H1 (cell line): ENCODE results near the gene ACP2. TPM values are rescaled to one million over a fixed set of nuclear protein-coding genes. Genes with fewer than 3 reads are reported as not detected.

ENCODE experiments used
- CHD7 ChIP-seq: fragments of 300-600 bp; sonication (generic); IDR thresholded peaks from 2 replicates; pipeline ENCODE4 v1.7.1; 2012; ENCODE audit warnings: low read length, moderate library complexity, mild to moderate bottlenecking, inconsistent platforms; ENCODE audit not compliant: insufficient replicate concordance
- CREB1 ChIP-seq: IDR thresholded peaks from 2 replicates; pipeline ENCODE4 v1.6.1; 2012; ENCODE audit warnings: inconsistent platforms
- EGR1 ChIP-seq: IDR thresholded peaks from 2 replicates; pipeline ENCODE4 v1.6.1; 2011; ENCODE audit warnings: low read depth, low read length, borderline replicate concordance
- HDAC6 ChIP-seq: IDR thresholded peaks from one replicate; pipeline ENCODE4 v1.7.1; 2012; ENCODE audit warnings: low read depth, mild to moderate bottlenecking, inconsistent platforms, low read length, moderate library complexity
- JUN ChIP-seq: IDR thresholded peaks from 2 replicates; pipeline ENCODE4 v1.6.1; 2011; ENCODE audit warnings: low read depth, mild to moderate bottlenecking, improper control_type of control experiment, low read length
- KDM4A ChIP-seq: IDR thresholded peaks from one replicate; pipeline ENCODE4 v1.7.1; 2012; ENCODE audit warnings: low read depth, mild to moderate bottlenecking, moderate library complexity, low read length, inconsistent platforms; ENCODE audit not compliant: severe bottlenecking
- PHF8 ChIP-seq: fragments of 200-600 bp; sonication (generic); conservative IDR thresholded peaks from 2 replicates; pipeline ENCODE4 v1.7.1; 2012; ENCODE audit warnings: low read depth, mild to moderate bottlenecking, inconsistent platforms, low read length, moderate library complexity
- POLR2A ChIP-seq, 2 experiments: IDR thresholded peaks; 1 replicate in 1 of 2; 2 replicates in 1 of 2; pipeline ENCODE4 v1.6.1; 2011; ENCODE audit warnings: low read depth in 2 of 2, low read length in 2 of 2, mild to moderate bottlenecking in 2 of 2; ENCODE audit errors: control extremely low read depth in 1 of 2
- SIN3A ChIP-seq, 2 experiments: IDR thresholded peaks in 1 of 2; conservative IDR thresholded peaks in 1 of 2; 2 replicates each; pipeline ENCODE4 v1.6.1; 2011 to 2012; ENCODE audit warnings: low read length in 2 of 2, improper control_type of control experiment in 1 of 2, low read depth in 1 of 2, mild to moderate bottlenecking in 1 of 2
- SP2 ChIP-seq: IDR thresholded peaks from 2 replicates; pipeline ENCODE4 v1.6.1; 2012; ENCODE audit warnings: mild to moderate bottlenecking, low read length, inconsistent platforms
- TAF1 ChIP-seq: IDR thresholded peaks from 2 replicates; pipeline ENCODE4 v1.6.1; 2011; ENCODE audit warnings: mild to moderate bottlenecking, low read depth, low read length
- TBP ChIP-seq: IDR thresholded peaks from 2 replicates; pipeline ENCODE4 v1.6.1; 2011; ENCODE audit warnings: low read depth, low read length, improper control_type of control experiment
- polyA plus RNA-seq, 7 experiments: library from polyadenylated mRNA; depleted of rRNA in 3 of 7; stranded (reverse) in 5 of 7; unstranded in 2 of 7; fragments of >200 nt in 5 of 7; fragments of 200-250 nt in 2 of 7; gene quantifications; 1 replicate in 5 of 7; 2 replicates in 1 of 7; 4 replicates in 1 of 7; pipeline versions ENCODE4 v1.2.1 to v1.2.3, GENCODE V29; 2011 to 2013; ENCODE audit warnings: missing spikeins in 2 of 7, mixed read lengths in 2 of 7
- total RNA-seq: library from RNA; stranded (reverse); fragmentation: NEBNext Ultra II Directional; extraction: Animal tissue kit (Norgen Biotek cat#: 25700); gene quantifications from 2 replicates; pipeline ENCODE4 v1.2.1, GENCODE V29; 2021

Gene ACP2
- total and polyA plus RNA-seq, 2 of the 8 experiments (the other 6 are each of a cell fraction or from before 2014, with no cell fraction given), result 17.8 to 19.8 TPM

DNA sequence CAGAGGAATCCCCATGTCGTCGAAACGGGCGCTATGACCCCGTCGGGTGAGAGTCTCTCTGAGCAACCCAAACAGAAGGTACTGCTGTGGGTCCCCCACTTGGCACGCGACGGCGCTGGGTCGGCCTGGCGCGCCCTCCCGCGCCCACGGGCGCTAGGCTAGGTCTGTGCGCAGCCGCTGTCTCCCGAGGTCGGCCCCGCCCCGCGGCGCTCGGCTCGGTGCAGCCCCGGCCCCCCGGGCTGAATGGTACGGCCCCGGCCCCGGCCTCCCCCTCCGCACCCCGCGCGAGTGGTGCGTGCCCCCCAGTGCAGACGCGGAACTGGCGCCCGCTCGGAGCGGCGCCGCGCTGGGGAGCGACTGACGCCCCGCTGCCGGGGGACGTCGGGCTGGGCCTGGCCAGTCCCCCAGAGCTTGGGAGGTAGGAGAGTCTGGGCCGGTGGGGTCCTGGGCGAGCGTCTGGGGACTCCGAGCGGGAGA, 21.3 kb upstream of the ACP2 start, which contains the start of gene MADD (continued):
- TF ChIP-seq KDM4A (no peak), CHD7 (no peak), JUN (no peak), CREB1 (peak; percentile 58), TAF1 (peak; percentile 44), TBP (0 out of 2 replicates have a peak, but pooled peaks have one; percentile 12), SP2 (no peak), HDAC6 (no peak), POLR2A (IDR thresholded peaks at IDR 0.05; ENCODE audit: control extremely low read depth in 1 of 2, low read depth in 2 of 2, low read length in 2 of 2) (peak; percentile 36 to 51), SIN3A (conservative IDR thresholded peaks at IDR 0.05 in 1 of 2, IDR thresholded peaks at IDR 0.05 in 1 of 2; ENCODE audit: low read depth in 1 of 2, low read length in 2 of 2) (0 out of 4 replicates have a peak, but pooled peaks of 1 of the 2 experiments have one; percentile 21), PHF8 (peak; percentile 75), EGR1 (no peak)
- TF ChIP-seq, all 59 proteins: peak for 11
